T-helper 2 cell treated with Interferon-gamma antibody and Interleukin-4, amounts not matched to agents 100 ng/mL and 5 ng/mL, for 36 hours (primary cell): ENCODE measurements around the gene PCIF1. TPM values are rescaled to one million over a fixed set of nuclear protein-coding genes. Genes with fewer than 3 reads are reported as not detected.

Experiments used
- intact Hi-C: fragments of 100-400 bp; cut with micrococcal nuclease; formaldehyde crosslinking; loops from one replicate; pipeline ENCODE4 v1.15.1; 2023
- total RNA-seq: library from RNA; stranded (reverse); gene quantifications from 2 replicates; pipeline ENCODE4 v1.2.3, GENCODE V29; 2022

Gene PCIF1
- total RNA-seq, 1 donor from 2014 or later, result 37.1 TPM

DNA sequence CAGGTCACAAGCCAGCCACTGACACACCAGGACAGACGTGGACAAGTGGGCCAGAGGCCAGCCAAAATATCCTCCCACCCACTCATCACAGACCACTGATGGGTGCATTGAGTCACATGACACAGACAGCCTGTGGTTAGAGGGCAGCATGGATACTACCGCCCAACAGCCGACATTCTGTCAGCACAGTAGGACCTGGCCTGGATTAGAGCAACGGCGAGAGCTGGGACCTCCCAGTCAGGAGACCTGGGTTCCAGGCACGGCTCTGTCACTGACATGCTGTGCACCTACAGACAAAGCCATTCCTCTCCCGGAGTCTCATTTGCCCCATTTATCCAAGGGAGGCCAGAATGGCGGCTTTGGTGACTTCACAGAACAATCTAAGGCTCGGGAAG lies 29.5 kb downstream of the PCIF1 start:
- intact Hi-C loops, result no loop called here

DNA sequence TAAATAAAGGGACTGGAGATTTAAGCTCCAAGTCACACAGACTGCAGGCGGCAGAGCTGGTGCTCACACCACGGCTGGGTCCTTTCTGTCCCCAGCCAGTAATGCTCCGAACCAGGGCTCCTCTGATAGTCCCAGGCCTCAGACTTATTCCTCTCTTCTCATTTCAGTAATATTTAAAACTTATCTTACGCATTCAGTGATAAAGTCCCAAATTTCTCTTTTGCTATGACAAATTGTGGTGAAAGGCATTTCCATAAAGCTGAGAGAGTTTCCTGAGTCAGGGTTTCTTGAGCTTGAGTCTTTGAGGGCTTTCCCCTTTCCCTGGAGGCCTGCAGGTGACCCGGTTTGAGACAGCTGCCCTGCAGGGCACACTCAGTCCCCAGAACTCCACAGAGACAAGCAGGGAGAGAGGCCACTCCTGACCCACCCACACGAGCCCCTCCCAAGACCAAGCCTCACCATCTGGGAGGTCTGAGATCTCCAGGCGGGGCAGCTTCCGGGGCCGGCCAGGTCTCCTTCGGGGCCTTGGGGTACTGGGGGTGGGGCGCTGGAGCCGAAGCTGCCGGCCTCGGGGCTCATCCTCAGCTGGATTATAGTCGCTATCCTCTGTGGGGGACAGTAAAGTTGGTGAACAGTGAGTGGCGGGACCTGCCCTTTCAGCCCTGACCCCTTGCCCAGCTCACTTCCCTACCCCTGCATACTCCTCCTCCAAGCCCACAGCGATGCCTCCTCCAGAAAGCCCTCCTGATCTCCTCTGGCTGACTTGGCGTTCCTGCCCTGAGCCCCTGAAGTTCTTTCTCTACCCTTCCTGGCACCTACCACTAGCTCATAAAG lies 30.9 kb downstream of the PCIF1 start:
- intact Hi-C loops, result no loop called here

DNA sequence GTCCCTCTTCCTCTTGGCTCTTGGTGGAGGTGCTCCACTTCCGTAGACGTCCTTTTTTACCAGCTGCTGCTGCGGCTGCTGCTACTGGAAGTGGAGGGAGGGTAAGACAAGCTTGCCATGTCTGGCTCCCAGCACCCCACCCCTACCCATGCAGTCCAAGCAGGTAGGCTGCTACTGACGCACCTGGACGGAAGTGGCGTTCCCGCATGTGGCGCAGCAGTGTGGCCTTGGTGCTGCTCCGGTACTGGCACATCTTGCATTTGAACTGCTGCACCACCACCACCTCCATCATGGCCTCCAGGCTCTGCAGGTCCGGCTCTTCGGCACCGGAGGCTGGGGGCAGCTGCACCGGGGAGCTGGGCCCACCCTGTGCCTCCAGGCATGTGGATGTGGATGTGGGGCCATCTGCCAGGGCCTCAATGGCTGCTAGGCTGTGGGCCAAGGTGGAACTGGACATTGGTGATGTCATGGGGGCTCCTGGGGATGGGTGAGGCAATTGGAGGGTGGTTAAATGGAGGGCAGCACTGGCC lies 33.1 kb downstream of the PCIF1 start:
- intact Hi-C loops, result no loop called here

DNA sequence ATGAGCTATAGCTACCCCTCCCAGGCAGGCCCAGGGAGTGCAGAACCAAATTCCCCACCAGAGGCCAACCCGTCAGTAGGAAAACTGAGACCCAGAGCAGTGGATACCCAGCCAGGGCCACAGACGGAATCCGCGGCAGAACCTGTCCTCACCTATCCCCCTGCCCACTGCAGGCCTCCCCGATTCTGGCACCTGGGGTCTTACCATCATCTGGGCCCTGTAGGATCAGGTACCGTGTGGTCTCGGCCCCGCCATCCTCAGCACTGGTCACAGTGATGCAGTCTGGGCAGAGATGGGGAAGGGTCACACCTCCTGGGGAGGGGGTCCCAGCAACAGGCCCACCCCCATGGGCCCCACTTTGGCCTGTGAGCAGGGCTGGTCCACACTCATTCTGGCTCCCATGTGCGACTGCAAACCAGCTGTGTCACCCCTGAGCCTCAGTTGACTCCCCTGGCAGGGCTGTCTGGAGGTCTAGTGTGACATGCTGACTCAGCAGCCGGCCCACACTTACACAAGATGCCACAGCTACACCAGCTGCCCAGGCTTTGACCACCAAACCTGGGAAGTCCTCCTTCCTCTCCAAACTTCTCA lies 33.7 kb downstream of the PCIF1 start:
- intact Hi-C loops, result no loop called here

DNA sequence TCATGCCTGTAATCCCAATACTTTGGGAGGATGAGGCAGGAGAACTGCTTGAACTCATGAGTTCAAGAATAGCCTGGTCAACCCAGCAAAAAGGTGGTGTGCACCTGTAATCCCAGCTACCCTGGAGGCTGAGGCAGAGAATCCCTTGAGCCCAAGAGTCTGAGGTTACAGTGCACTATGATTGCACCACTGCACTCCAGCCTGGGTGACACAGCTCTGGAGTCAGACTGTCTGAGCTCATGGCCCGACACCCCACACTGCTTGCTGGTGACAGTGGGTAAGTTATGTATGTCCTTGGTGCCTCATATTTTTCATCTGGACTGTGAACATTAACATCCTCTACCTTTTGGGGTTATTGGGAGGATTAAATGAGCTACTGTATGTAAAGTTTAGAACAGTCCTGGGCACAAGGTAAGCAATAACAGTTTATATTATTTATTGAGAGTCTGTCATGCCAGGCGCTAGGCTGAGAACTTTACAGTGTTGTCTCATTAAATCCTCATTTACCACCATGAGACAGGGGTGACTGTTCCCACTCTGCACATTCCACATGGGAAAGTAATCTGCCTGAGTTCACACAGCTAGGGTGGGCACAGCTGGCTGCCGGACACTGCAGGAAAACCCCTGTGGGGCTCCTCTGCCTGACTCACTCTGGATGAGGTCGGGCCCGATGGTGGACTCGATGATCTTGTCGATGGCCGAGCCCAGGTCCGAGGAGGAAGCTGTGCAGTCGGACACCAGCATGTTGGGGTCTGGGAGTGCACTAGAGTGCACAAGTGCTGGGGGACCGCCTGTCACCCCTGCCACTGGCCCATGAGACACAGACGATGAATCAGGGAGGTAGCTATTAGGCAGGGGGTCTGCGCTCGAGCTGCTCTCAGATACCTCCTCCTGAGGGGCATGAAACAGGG lies 34.6 kb downstream of the PCIF1 start:
- intact Hi-C loops, result no loop called here

DNA sequence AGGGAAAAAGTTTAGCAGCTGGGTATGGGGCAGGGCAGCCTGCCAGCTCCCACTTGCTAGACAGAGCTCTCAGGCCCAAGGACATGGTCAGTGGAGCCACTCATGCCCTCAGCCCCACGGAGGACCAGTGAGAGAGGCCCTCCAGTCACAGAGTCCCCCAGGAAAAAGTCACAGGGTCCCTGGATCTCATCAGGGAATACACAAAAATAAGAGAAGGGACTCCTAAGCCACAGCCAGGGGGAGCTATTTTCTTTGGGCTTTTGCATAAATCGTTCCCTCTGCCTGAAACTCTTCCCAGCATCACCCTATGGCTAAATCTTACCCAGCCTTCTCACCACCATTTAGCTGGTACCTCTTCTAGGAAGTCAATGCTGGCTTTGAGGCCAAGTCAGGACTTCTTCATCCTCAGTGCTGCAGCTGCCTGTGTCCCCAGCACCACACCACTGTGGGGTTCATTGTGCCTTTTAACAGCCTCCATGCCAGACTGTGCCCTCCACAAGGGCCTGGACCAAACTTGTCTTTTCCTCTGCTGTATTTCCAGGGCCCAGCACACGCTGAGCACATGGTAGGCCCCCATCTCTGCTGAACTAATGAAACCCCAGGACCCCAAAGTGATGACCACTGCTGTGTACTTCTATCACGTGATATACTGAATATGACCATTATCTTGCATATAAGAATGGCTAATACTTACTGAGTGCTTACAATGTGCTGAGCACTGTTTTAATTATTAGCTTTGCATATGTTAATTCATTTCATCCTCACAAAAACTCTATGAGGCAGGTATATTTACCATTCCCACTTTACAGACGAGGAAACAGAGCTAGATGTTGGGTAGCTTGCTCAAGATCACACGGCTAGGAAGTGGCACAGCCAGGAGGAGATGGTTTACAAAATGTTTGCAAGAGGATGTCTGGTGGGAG lies 35.5 kb downstream of the PCIF1 start:
- intact Hi-C loops, result loop anchor here (2.0 to 5.0 kb wide), 4 partner anchors 42 to 607 kb away; partner anchors contain the start of genes CTSA, NEURL2, SYS1 and UBE2C

DNA sequence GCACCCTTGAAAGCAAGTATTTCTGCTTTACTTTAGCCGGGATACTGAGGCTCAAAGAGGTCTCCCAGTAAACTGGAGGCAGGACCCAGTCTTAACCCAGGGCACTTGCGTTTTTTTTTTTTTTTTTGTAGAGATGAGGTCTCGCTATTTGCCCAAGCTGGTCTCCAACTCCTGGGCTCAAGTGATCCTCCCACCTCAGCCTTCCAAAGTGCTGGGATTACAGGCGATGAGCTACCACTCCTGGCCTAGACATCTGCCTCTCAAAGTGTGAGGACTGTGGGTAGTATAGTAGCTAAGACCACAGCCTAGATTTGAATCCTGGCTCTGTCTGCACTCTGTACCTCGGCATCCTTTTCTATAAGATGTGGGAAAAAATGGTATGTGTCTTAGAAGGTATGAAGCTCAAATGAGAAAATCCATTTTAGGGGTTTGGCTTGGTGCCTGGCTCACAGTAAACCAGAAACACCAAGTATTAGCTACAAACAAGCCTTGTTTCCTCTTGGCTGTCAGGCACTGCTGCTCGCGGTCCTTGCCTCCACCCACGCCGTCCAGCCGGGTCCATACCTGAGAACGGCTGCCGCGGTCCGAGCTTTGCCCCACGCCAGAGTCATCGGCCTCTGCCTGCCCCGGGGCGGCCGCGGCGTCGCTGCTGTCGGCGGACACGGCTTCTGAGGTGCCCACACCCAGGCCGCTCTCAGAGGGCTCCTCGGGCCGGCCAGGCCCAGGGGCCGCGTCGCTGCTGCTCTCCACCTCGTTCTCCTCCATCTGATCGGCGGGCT lies 36.4 kb downstream of the PCIF1 start:
- intact Hi-C loops, result loop anchor here (1.0 to 5.0 kb wide), 5 partner anchors 41 to 608 kb away; partner anchors contain the start of genes CTSA, ELMO2, NEURL2 and SYS1

DNA sequence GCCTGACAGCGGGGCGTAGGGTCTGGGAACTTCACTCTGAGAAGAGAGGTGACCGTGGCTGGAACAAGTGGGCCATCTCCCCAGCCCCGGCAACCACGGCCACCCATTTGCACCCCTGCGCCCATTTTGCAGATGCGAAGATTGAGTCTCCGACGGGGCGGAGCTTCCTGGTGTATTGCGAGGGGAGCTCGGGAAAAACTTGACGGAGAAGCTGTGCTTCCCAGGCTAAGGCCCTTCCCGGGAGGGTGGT lies 36.9 kb downstream of the PCIF1 start:
- intact Hi-C loops, result loop anchor here (1.0 to 5.0 kb wide), 5 partner anchors 41 to 609 kb away; partner anchors contain the start of genes CTSA, ELMO2, NEURL2 and SYS1

DNA sequence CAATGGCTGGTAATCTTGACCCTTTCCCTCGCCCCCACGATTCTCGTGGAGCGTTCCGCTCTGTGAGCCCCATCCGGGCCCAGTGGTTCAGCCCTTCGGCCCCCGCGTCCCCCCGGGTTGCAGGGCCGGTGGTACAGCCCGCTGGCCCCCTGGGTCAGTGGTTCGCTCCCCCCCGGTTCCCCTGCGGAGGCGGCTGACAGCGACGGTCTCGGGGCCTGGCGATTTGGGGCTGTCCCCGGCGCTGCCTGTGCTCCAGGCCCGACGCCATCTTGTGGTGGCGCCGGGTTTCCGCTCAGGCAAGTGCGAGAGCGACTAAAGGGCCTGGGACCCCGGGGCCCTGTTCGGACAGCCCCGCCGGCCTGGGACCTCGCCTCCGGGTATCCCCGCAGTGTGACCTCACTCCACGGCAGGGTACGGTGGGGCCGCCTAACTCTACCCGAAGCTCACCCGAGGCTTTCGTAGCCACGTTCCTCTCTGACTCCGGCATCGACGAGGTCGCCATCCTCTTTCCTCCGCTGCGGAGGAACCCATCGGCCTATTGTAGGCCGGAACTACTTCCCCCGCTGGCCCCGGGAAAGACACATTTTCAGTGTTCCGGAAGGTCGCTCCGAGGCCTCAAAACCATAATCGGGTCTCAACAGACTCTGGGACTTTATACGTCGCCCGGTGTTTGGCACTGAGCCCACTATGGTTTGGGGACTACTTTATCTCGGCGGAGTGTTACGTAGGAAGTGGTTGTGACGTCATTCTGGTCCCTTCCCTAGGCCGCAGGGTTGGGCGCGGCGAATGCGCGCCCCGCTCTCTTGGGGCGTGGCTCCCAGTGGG lies 37.4 kb downstream of the PCIF1 start, which contains the start of gene ZNF335:
TSS of gene ZNF335 (minus strand) at position 529 of the 825 bp plus-strand sequence. CDS start 793 bp downstream, outside the sequence.
- intact Hi-C loops, result loop anchor here (1.0 to 5.0 kb wide), 10 partner anchors 37 to 609 kb away; partner anchors contain the start of genes ACOT8, CTSA, DNTTIP1 and ELMO2

DNA sequence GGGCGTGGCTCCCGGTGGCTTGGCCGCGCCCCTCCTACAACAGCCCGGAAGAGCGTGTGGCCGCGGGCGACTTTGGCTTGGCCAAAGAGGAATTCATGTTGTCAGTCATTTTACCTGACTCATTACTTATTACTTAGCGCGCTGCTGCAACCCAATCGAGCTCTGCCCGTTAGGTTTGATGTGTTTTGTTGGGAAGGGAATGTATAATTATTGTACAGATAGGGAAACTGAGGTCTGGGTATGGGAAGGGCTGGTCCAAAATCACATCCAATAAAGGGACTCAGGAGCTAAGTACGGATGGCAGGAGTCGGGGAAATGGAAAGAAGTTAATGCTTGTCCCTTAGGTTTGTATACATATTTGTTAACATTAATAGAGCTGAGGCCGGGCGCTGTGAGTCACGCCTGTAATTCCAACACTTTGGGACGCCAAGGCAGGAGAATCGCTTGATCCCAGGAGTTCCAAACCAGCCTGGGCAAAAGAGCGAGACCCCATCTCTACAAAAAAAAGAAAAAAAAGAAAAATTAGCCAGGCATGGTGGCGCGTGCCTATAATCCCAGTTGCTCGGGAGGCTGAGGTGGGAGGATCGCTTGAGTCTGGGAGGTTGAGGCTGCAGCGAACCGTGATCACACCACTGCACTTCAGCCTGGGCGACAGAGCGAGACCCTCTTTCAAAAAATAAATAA lies 38.2 kb downstream of the PCIF1 start:
- intact Hi-C loops, result loop anchor here (1.0 to 5.0 kb wide), 7 partner anchors 37 to 182 kb away; partner anchors contain the start of genes ACOT8, DNTTIP1, NCOA5 and UBE2C

DNA sequence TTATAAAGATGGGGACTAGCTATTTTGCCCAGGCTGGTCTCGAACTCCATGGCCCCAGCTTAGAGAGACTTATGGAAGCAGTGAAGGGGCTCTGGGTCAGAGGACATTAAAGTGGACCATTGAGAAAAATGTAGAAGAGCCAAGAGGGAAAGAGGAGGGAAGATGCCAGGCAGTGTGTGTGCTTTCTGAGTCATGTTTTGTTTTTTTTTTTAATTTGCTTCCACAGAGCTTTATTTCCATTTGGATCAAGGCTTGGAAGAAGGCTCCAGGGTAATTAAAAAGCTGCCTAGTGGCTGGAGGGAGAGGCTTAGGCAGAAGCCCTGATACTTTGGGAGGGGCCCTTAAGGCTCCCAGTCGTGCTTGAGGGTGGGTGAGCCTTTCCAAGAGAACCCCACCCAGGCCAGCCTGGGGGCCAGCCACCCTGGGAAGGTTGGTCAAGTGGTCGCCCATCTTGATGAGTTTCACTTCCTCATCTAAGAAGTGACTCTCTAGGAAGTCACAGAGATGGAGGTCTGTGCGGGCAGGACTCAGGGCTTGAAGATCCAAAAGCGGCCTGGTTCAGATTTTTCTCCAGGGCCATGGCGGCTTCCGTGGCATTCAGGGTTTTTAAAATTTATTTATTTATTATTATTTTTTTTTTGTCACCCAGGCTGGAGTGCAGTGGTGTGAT lies 40.5 kb downstream of the PCIF1 start:
- intact Hi-C loops, result loop anchor here (5.0 kb wide), 2 partner anchors 37 to 163 kb away; partner anchors contain the start of gene UBE2C

DNA sequence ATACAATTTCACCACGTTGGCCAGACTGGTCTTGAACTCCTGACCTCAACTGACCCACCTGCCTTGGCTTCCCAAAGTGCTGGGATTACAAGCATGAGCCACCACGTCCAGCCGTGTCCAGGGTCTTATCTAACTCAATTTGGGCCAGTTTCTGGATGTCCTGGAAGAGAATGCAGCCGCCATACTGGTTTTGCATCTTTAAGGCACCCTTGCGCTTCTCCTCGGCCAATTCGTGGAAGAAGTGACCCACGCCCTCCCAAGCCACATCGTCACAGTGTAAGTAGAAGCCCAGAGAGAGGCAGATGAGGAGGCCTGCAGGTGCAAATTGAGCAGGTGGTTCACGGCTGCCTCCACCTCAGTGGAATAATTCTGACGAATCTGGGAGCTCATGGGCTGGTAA lies 41.2 kb downstream of the PCIF1 start:
- intact Hi-C loops, result no loop called here

DNA sequence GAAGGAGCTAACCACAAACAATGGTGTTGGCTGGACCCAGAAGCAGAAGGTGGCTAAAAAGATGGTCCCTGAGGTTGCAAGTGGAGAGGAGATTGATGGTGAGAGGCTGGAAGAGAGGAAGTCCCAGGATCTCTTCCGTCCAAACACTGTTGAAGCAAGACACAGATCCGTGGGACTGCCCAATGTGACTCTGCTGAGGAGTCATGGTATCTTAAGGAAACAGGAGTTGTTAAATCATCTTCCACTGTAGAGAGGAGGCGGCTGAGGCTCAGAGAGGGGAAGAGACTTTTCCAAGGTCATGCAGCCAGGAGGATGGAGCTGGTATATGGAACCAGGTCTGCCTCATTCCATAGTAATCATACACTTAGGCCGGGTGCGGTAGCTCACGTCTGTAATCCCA lies 41.6 kb downstream of the PCIF1 start:
- intact Hi-C loops, result no loop called here

DNA sequence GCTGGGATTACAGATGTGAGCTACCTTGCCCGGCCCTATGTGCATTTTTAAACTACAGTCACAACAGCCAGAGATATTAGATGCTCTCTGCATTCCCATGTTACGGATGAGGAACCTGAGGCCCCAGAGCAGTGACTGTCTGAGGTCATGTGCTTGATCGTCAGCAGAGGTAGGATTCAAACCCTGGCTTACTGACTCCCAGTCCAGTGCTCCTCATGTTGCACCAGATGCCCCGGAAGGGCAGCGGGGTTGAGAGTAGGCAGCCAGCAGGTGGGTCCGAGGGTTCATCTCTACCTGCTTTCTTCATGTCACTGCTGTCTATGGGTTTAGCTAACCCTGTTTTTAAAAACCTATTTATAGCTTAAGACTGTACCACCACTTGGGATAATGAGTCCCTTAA lies 46.8 kb downstream of the PCIF1 start:
- intact Hi-C loops, result no loop called here

DNA sequence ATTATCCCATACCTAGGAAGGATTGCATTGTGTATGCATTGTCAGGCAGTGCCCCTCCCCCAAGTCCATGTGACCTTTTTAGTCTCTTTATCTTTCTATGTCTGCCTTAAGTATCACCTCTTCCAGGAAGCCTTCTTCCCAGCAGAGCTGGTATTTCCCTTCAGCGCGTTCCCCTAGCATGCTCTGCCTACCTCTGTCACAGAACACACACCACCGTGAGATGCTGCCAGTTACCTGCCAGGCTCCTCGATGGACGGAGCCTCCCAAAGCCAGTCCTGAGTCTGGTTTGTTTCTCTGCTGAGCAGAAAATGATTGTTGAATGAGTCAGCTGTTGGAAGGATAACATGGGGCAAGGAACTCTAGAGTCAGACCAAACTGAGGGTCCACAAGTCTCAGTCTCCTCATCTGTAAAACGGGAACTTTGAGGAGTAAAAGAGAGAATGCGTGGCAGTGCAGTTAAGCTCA lies 48.8 kb downstream of the PCIF1 start:
- intact Hi-C loops, result no loop called here

DNA sequence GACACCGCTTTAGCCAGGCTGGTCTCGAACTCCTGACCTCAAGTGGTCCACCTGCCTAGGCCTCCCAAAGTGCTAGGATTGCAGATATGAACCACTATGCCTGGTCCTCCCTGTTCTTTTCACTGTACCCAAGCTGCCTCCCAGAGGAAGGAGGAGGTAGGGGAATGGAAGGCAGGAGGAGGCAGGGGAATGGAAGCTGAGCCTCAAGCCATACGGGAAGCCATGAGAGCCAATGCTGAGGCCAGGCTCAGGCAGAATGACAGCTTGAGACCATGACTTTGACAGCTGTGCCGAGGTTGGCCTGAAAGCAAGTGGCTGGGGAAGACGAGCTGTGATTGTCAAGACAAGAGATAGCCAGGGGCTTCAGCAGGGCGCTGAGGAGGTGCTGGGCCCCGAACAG lies 51.1 kb downstream of the PCIF1 start:
- intact Hi-C loops, result no loop called here
